HepG2 (cell line): ENCODE measurements around the gene TAF6. TPM values are rescaled to one million over a fixed set of nuclear protein-coding genes. Genes with fewer than 3 reads are reported as not detected.

ENCODE experiments used
- ATRX ChIP-seq: sonication (generic); formaldehyde crosslinking; IDR thresholded peaks from 2 replicates; pipeline ENCODE4 v1.4.0; 2020; ENCODE audit warnings: missing genetic modification reagents, borderline replicate concordance
- EZH2 ChIP-seq: conservative IDR thresholded peaks from 2 replicates; pipeline ENCODE4 v1.6.1; 2012; ENCODE audit warnings: mild to moderate bottlenecking, low read depth, low read length, moderate library complexity
- GMEB2 ChIP-seq: IDR thresholded peaks from 2 replicates; pipeline ENCODE4 v1.6.1; 2016; ENCODE audit warnings: missing biosample characterization, missing genetic modification reagents, low read depth
- KDM1A ChIP-seq: IDR thresholded peaks from 2 replicates; pipeline ENCODE4 v1.6.1; 2016; ENCODE audit warnings: missing compliant biosample characterization
- KDM3A ChIP-seq: IDR thresholded peaks from 2 replicates; pipeline ENCODE4 v1.6.1; 2018; ENCODE audit warnings: low read depth, missing compliant biosample characterization
- KLF16 ChIP-seq, 2 experiments: sonication (generic) in 1 of 2; formaldehyde crosslinking in 1 of 2; IDR thresholded peaks; 2 replicates each; pipeline versions ENCODE4 v1.6.1 to v1.8.0; 2016 to 2023; ENCODE audit warnings: missing genetic modification reagents in 2 of 2, missing compliant biosample characterization in 1 of 2
- MNT ChIP-seq: fragments of 450-650 bp; IDR thresholded peaks from 2 replicates; pipeline ENCODE4 v1.6.1; 2016
- MTF1 ChIP-seq: sonication (generic); formaldehyde crosslinking; IDR thresholded peaks from 2 replicates; pipeline ENCODE4 v1.5.0; 2020; ENCODE audit warnings: missing genetic modification reagents
- NFYC ChIP-seq: IDR thresholded peaks from 2 replicates; pipeline ENCODE4 v1.6.1; 2016; ENCODE audit warnings: missing genetic modification reagents, missing compliant biosample characterization
- PAWR ChIP-seq: sonication (generic); formaldehyde crosslinking; IDR thresholded peaks from 2 replicates; pipeline ENCODE4 v1.4.0; 2020; ENCODE audit warnings: missing genetic modification reagents, mild to moderate bottlenecking, borderline replicate concordance
- POGZ ChIP-seq: sonication (generic); formaldehyde crosslinking; IDR thresholded peaks from 2 replicates; pipeline ENCODE4 v1.4.0; 2020; ENCODE audit warnings: mild to moderate bottlenecking, missing genetic modification reagents
- XRCC5 ChIP-seq: fragments of 200-400 bp; formaldehyde crosslinking; optimal IDR thresholded peaks from 2 replicates; pipeline ENCODE3; 2017; ENCODE audit warnings: mild to moderate bottlenecking, low read length
- ZBTB1 ChIP-seq: sonication (generic); formaldehyde crosslinking; IDR thresholded peaks from 2 replicates; pipeline ENCODE4 v1.4.0; 2020; ENCODE audit warnings: missing genetic modification reagents, borderline replicate concordance
- ZBTB37 ChIP-seq: sonication (generic); formaldehyde crosslinking; IDR thresholded peaks from 2 replicates; pipeline ENCODE4 v1.4.0; 2020; ENCODE audit warnings: mild to moderate bottlenecking, missing genetic modification reagents
- ZFAT ChIP-seq: sonication (generic); formaldehyde crosslinking; conservative IDR thresholded peaks from 2 replicates; pipeline ENCODE4 v1.8.1; 2023; ENCODE audit warnings: missing genetic modification reagents, inconsistent platforms
- ZGPAT ChIP-seq: IDR thresholded peaks from 2 replicates; pipeline ENCODE4 v1.6.1; 2016; ENCODE audit warnings: mild to moderate bottlenecking
- ZNF160 ChIP-seq: sonication (generic); formaldehyde crosslinking; IDR thresholded peaks from 2 replicates; pipeline ENCODE4 v1.8.0; 2022; ENCODE audit warnings: mild to moderate bottlenecking, inconsistent platforms, missing genetic modification reagents
- ZNF30 ChIP-seq: sonication (generic); formaldehyde crosslinking; IDR thresholded peaks from 2 replicates; pipeline ENCODE4 v1.5.0; 2020; ENCODE audit warnings: mild to moderate bottlenecking, missing genetic modification reagents
- ZNF776 ChIP-seq: sonication (generic); formaldehyde crosslinking; IDR thresholded peaks from 2 replicates; pipeline ENCODE4 v1.4.0; 2020; ENCODE audit warnings: mild to moderate bottlenecking, missing genetic modification reagents
- ZNF878 ChIP-seq: sonication (generic); formaldehyde crosslinking; IDR thresholded peaks from 2 replicates; pipeline ENCODE4 v1.8.1; 2023; ENCODE audit warnings: mild to moderate bottlenecking, missing genetic modification reagents, moderate library complexity
- polyA plus RNA-seq, 8 experiments: library from polyadenylated mRNA; depleted of rRNA in 3 of 8; stranded (reverse) in 7 of 8; unstranded in 1 of 8; fragments of >200 nt; fragmentation: Illumina TruSeq in 4 of 8; extraction: Trizol in 4 of 8; gene quantifications; 2 replicates each; pipeline versions ENCODE4 v1.2.1 to v1.2.3, GENCODE V29; 2011 to 2016; ENCODE audit warnings: low read depth in 4 of 8, missing spikeins in 1 of 8, mixed read lengths in 1 of 8; ENCODE audit not compliant: insufficient read depth in 1 of 8
- total RNA-seq, 5 experiments: library from RNA; depleted of rRNA; stranded (reverse); fragments of >200 nt; fragmentation: Illumina TruSeq; extraction: Trizol; gene quantifications; 2 replicates each; pipeline ENCODE4 v1.2.3, GENCODE V29; 2016; ENCODE audit warnings: low read depth in 1 of 5

Gene TAF6
- total and polyA plus RNA-seq, 2 of the 13 experiments (the other 11 are each of a cell fraction or from before 2014, with no cell fraction given) = 12.9 to 18.8 TPM

GRCh38 chr7:100148559-100149328 lies 29.6 kb upstream of the TAF6 start, which contains the start of gene LAMTOR4 (continued):
- TF ChIP-seq ZNF878 (CRISPR knock-in tag) (no peak), ZBTB37 (CRISPR knock-in tag) (no peak), ZNF776 (CRISPR knock-in tag) (0 out of 2 replicates have a peak, but pooled peaks have one; percentile 35), ATRX (CRISPR knock-in tag) (no peak), ZNF160 (CRISPR knock-in tag) (no peak), MTF1 (CRISPR knock-in tag) (no peak), EZH2 (no peak), ZNF30 (CRISPR knock-in tag) (no peak), ZFAT (CRISPR knock-in tag) (no peak), KDM1A (CRISPR knock-in tag) (no peak), ZBTB1 (CRISPR knock-in tag) (no peak), NFYC (CRISPR knock-in tag) (peak; percentile 97), XRCC5 (peak; percentile 85), PAWR (no peak), KDM3A (CRISPR knock-in tag) (peak; percentile 74; the same call in 1 of the 2 replicates), GMEB2 (CRISPR knock-in tag) (no peak), ZGPAT (CRISPR knock-in tag) (peak; percentile 60; the same call in 1 of the 2 replicates), MNT (peak; percentile 55), POGZ (CRISPR knock-in tag) (0 out of 2 replicates have a peak, but pooled peaks have one; percentile 26), KLF16 (CRISPR knock-in tag; IDR thresholded peaks at IDR 0.05) (peak in 1 of 2 experiments; percentile 51; a peak in 1 of 4 replicates)
